HG02885 (cell line): ENCODE measurements around the gene OMP.
A peak's percentile ranks its signal among the peaks of the same experiment; 100 is the strongest.
"Not testable (repeated sequence)": the region's sequence is repeated elsewhere in the genome, so short reads cannot be mapped to it uniquely, and the experiment has no call there.

Experiments
- ATAC-seq: cut with Tn5 transposase; IDR thresholded peaks from one replicate; pipeline ENCODE4 v1.9.1; 2021; ENCODE audit warnings: mild to moderate bottlenecking; ENCODE audit not compliant: unreplicated experiment, poor library complexity

Gene OMP, protein sequence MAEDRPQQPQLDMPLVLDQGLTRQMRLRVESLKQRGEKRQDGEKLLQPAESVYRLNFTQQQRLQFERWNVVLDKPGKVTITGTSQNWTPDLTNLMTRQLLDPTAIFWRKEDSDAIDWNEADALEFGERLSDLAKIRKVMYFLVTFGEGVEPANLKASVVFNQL

DNA sequence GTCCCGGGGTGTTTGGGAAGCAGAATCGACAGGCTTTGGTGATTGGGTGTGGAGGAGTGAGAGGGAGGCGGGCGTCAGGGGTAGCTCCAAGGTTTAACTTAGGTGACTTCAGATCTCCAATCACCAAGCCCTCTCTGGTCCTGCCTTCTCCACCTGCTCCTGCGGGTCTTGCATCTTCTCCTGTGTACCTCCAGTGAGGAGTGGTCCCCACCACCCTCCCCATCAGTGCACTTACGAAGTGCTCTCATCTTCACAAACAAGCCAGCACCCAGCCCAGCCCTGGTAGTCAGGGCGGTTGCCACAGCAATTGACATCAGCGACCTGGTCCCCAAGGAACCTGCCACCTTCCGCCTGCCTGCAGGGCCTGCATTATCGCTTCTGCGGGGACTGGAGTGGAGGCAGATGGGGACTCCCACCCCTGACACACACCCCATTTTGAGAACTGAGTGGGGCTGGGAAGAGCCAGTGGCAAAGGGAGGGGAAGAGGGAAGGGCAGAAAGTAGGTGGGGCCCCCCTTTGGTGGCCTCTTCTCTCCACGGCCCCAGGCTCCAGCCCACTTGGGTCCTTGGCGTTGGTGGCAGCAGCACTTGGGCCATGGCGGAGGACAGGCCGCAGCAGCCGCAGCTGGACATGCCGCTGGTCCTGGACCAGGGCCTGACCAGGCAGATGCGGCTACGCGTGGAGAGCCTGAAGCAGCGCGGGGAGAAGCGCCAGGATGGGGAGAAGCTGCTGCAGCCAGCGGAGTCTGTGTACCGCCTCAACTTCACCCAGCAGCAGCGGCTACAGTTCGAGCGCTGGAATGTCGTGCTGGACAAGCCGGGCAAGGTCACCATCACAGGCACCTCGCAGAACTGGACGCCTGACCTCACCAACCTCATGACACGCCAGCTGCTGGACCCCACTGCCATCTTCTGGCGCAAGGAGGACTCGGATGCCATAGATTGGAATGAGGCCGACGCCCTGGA lies at the start of gene OMP:
Gene OMP, plus strand, starts transcription at position 595 of the 965 bp plus-strand sequence. Its CDS starts 0 bp downstream, at position 595.
- no peak for ATAC-seq

DNA sequence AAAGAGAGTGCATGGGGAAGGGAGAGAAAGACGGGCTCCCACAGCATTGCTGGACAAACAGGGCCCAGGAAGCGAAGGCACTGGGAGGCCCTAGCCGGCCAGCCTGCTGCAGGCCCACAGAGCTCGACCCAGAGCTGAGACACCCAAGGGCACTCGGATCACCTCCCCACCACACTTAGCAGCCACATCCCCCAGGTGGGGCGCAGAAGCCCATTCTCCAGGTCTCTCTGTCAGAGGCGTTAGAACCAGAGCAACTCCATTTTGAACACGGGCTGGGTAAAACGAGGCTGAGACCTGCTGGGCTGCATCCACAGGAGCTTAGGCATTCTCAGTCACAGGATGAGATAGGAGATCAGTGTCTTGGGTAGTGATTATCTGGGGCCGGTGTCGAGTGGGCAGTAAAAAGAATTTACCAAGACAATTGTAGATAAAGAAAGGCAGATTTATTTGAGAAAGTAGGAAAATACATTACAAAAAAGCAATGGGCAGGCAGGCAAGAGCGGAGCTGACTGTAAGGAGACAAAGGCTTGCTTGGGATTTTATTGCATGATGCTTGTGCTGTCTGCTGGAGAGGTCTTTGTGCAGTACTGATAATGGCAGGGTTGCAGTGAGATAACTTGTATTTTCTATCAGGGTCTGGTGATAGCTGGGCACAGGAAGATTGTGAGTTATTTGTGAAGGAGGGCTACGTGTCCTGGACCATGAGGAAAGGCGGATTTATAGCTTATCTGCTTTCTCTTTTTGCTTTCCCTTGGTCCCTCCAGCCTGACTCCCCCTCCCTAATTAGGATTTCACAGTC lies 49.2 kb upstream of the OMP start:
- no peak for ATAC-seq

DNA sequence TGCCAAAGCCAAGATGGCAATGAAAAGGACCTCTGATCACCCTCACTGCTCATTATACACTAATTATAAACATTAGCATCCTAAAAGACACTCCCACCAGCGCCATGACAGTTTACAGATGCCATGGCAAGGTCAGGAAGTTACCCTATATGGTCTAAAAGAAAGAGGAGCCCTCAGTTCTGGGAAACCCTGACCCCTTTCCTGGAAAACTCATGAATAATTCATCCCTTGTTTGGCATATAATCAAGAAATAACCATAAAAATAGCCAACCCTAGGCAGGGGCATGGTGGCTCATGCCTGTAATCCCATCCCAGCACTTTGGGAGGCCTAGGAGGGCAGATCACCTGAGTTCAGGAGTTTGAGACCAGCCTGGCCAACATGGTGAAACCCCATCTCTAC lies 48.6 kb upstream of the OMP start:
- ATAC-seq = no peak

DNA sequence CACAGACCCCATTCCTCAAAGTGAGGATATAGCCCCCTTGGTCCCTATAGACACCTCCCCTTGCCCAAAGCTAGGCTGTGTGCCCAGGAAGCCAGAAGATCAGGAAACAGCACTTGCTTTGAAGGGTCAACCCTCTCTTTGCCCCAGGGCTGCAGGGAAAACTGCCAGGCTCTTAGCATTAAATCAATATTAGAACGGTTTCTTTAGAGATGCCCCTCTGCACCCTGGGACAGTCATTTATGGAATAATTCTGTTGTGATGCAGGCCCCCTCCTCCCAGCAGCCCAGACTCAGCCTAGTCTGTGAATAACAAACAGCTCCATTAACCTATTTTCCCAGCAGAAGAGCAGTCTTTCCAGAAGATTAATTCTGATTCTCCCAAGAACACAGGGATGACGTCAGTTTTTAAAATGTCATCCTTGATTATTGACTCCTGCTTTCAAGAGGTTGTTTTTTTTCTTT lies 47.5 kb upstream of the OMP start:
- ATAC-seq = no peak

DNA sequence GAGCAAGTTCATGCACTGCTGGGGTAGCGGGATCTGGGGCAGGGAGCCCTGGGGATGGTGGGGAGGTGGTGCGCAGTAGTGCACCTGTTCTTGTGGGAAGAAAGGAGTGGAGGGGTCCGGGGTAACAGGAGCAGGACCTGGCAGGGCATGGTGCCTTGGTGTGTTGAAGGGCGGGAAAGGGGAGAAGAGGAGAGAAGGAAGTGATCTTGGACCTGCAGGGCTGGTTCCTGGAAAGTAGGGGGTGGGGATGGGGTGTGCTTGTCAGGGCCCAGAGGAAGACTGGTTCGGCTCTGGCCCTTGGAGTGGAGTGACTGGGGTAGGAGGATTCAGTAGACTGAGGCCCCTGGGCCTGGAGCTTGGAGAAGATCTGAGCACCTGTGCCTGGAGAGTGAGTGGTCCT lies 46.7 kb upstream of the OMP start:
- ATAC-seq = no peak

DNA sequence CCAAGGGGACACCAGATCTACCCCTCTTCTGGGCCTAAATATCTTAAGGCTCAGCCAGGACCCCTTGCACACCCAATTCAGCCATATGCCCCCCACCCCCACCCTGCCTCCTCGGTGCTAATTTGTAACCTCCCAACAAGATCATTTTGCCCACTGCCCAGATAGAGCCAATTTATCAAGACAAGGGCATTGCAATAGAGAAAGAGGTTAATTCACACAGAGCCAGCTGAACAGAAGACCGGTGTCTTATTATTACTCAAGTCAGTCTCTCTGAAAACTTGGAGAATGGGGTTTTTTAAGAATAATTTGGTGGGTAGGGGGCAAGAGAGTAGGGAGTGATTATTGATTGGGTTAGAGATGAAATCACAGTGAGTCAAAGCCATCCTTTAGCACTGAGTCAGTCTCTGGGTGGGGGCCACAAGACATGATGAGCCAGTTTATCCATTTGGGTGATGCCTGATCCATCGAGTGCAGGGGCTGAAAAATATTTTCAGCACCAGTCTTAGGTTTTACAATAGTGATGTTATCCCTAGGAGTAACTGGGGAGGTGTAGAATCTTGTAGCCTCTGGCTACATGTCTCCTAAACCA lies 45.7 kb upstream of the OMP start:
- ATAC-seq = no peak

DNA sequence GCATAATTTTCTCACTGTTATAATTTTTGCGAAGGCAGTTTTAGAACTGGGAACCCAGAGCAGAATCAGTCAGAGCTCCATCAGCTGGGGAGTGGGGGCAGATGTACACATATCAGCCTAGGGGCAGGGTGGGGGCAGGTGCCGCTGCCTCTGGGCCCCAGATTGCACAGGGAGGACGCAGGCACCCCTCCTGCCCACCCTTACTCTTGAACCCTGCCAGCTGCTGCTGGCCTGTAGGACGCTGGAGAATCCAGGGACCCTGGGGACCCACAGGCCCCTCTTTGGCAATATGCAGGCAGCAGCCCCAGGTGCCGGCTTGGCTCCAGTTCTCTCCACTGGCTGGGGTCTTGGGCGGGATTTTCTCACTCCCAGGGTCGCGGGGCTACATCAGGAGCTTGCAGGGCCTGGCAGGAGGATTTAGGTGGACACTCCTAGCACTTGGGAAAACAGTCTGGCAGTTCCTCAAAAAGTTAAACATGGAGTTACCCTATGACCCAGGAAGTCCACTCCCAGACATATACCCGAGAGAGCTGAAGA lies 44.6 kb upstream of the OMP start:
- no peak for ATAC-seq

DNA sequence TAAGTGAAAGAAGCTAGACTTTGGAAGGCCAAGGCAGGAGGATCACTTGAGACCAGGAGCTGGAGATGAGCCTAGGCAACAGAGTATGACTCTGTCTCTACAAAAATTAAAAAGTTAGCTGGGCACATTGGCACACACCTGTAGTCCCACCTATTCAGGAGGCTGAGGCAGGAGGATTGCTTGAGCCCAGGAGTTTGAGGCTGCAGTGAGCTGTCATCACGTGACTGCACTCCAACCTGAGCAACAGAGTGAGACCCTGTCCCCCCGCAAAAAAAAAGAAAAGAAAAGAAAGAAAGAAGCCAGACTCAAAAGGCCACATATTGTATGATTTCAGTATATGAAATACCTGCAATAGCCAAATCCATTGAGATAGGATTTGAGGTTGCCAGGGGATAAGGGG lies 43.7 kb upstream of the OMP start:
- ATAC-seq = no peak

DNA sequence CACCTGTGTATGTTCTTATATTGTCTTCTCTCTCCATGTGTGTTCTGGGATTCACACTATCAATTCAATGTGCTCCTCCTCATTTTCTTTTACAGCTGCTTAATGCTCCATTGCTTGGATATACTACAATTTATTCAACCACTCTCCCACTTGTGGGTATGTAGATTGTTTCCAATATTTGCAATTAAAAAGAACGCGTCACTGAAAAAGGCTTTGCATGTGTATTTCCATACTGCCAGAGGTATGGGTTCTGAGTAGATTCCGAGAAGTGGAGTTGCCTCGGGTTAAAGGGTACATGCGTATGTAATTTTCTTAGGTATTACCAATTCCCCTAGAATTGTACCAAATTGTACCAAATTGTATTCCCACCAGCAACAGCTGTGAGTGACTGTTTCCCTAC lies 42.8 kb upstream of the OMP start:
- no peak for ATAC-seq

DNA sequence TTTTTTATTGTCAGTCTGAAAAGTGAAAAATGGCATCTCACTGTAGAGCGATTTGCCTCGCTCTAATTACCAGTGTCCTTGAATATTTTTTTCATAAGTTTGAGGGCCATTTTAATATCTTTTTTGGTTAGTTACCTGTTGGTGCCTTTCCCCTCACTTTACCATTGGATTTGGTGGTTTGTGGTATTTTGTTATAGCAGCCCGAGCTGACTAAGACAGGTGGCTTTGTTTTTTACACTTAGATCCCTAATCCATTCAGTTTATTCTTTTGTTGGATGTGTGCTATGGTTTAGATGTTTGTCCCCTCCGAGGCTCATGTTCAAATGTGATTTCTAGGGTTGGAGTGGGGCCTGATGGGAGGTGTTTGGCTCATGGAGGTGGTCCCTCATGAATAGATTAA lies 42.4 kb upstream of the OMP start:
- ATAC-seq = no peak

DNA sequence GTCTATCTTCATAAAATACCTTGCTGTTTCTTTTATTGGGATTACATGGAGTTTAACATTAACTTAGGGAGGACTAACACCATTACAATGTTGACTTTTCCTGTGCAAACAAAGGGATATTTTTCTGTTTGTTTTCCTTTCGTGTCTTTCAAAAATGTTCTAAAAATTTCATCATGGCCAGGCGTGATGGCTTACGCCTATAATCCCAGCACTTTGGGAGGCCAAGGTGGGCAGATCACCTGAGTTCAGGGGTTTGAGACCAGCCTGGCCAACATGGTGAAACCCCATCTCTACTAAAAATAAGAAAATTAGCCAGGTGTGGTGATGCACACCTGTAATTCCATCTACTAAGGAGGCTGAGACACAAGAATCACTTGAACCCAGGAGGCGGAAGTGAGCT lies 41.4 kb upstream of the OMP start:
- ATAC-seq = not testable (repeated sequence)

DNA sequence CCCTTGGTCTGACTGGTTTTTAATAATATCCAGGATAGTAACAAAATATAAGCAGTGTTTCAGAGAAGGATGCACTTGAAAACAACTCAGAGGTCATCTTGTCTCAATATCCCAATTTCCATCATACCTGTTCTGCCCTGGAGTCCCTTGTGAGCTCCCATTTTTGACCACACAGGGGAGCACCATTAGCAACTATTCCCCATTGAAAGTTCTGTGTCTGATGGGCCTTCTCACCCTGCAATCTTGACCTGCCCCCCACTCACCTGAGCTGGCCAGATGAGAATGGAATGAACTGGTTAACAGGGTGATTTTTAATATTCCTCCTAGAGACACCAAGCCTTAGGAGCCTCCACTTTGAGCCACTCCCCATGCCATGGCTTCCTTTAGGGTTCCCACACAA lies 39.7 kb upstream of the OMP start:
- no peak for ATAC-seq

DNA sequence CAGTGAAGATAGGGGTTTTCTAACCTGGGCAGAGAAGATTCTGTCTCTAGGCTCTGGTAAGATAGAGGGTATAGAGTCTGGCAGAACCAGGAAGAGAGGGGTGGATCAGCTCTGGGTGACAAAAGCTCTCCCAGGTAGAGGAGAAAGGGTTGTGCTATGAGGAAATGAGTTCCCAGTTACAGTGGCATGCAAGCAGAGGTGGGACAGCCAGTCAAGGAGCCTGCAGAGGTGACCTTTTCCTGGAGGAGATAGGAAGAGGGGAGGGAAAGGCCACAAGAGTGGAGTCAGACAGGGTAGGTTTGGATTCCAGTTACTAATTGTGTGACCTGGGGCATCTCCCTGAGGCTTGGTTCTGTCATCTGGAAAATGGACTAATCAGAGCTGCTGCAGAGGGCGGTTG lies 39.2 kb upstream of the OMP start:
- ATAC-seq = no peak

DNA sequence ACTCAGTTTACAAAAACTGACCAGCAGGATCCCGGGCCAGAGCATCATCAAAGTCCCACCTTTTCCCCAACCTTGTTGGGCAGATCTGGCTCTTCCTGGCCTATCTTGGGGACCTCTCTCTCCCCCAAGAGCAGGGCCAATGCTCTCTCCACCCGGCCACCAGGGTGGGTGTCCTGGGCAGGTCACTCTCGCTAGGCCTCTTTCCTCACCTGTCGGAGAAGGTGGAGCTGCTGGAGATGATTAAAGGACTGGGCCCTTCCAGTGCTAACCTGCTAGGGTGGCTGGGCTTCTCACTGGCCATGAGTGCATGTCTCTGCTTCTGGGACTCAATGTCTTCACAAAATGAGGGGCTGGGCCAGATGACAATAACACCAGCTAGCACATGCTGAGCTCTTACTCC lies 38.8 kb upstream of the OMP start:
- no peak for ATAC-seq

DNA sequence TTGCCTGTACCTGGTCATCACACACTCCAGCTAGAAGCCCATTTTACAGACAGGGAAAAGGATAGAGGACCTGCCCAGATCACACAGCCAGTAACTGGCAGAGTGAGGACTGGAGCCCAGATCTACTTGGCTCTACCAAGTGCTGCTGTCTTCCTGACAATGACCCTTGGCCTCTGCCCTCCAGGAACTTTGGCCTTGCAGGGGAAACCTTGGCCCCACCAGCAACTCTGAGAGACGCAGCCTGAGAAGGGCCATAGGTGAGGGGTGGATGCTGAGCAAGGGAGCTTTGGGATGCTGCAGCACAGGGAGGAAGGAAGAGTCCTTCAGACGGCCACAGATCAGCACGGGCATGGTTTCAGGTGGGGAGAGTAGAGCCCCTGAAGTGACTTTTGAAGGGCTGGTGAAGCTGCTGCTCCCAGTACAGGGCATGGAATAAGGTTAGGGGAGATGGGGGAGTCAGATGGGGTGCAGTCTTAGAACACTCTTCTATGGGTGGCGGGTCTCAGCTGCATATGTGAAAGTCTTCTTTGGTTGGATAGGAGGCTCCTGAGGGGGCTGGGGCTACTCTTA lies 37.9 kb upstream of the OMP start:
- ATAC-seq = no peak

DNA sequence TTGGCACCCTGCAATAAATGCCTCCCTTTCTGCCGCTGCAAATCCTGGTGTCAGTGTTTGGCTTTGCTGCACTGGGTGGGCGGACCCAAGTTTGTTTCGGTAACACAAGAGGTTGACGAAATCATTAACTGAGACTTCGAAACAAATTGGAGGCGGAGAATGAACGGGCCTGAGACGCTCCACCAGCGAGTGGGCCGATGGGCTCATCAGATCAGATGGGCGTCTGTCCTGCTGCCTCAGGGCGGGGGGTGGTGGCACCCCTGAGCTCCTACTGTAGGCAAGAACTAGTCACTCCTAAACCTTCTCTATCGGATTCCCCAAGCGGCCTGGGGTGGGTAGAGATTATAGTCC lies 36.8 kb upstream of the OMP start:
- no peak for ATAC-seq

DNA sequence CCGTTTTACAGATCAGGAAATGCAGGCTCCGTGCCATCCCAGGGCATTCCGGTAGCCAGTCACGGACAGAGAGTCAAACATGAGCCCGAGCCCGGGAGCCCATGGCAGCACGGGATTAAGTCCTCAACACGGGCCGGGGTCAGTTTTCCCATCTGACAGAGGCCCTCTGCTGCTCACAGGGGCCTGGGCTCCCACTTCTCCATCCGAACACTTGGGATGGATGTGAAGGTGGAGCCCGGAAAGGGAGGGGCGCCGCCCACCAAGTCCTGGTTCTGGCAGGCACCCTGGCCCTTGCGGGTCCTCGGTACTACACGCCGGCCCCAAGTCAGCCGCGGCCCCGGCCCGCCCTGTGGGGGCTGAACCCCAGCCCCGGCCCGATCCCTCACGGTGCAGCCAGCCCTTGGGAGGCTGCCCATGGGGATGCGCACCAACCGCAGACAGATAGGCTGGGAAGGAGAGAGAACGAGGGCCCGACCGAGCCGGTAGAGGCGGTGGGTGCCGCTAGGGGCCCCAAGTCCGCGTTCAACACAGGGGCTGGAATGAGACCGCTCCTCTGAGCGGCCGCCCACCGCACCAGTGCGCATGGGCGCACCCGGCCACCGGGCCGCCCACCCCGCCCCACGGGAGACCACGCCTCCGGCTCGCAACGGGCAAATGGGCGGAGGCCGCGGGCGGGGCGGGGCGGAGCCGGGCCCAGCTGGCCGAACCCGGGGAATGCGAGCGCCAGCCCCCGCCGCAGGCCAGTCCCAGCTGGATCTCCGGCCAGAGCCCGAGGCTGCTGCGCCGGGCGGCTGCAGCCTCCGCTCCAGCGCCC lies 36.2 kb upstream of the OMP start, which contains the start of gene CAPN5:
Gene CAPN5, plus strand, starts transcription at position 743 of the 814 bp plus-strand sequence. CDS start 17,916 bp downstream, outside the sequence.
- peak; percentile 92 for ATAC-seq

DNA sequence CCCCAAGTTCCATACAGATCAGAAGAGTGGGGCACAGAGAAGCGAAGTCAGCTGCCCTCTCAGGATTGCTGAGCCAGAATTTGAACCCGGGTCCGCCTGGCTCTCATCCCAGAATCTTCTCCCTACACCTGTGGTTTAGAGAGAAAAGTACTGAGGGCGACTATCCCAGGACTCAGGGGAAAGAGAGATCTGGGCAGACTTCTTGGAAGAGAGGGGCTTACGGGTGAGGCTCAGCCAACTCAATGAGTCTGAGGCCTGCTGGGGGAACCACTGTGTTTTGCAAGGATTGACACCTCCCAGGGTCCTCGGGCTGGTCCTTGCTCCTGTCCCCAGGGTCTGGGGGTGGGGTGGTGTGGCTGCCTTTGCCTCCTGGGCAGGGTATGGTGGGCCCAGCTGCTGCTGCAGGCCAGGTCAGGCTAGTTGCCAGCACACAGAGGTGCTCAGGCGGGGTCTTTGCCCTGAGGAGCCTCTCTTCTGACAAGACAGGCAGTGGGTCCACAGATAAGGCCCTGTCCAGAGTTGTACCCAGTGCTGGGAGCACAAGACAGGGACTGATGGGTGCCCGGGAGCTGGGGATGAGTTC lies 34.7 kb upstream of the OMP start:
- no peak for ATAC-seq
